Cerebellar cortex (tissue), 1 donor: ENCODE results near the gene NAPSA.
"Not testable (repeated sequence)": the region's sequence is repeated elsewhere in the genome, so short reads cannot be mapped to it uniquely, and the experiment has no call there.

Source experiments
- DNase-seq: peaks from one replicate; pipeline ENCODE4 v3.0.0-alpha.2; 2015; ENCODE audit warnings: low spot score

Gene NAPSA

GRCh38 chr19:50330365-50331078 is 34.9 kb downstream of the NAPSA start:
- peak; percentile 92 for DNase-seq

DNA sequence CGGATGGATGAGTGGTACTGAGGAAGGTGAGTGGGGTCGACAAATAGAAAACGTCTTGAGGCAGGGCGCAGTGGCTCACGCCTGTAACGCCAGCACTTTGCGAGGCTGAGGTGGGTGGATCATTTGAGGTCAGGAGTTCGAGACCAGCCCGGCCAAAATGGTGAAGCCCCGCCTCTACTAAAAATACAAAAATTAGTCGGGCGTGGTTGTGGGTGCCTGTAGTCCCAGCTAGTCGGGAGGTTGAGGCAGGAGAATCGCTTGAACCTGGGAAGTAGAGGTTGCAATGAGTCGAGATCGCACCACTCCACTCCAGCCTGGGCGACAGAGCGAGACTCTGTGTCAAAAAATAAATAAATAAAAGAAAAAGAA is 35.5 kb downstream of the NAPSA start:
- not testable (repeated sequence) for DNase-seq

GRCh38 chr19:50329146-50329925 is 36.1 kb downstream of the NAPSA start, which contains the start of gene KCNC3:
Gene KCNC3 (minus strand): TSS chr19:50329377. CDS start chr19:50329082, 295 bp downstream.
- peak; percentile 100 for DNase-seq

- no peak for DNase-seq
Measured at GRCh38 chr19:50328873-50329145, 36.6 kb downstream of the NAPSA start.

DNA sequence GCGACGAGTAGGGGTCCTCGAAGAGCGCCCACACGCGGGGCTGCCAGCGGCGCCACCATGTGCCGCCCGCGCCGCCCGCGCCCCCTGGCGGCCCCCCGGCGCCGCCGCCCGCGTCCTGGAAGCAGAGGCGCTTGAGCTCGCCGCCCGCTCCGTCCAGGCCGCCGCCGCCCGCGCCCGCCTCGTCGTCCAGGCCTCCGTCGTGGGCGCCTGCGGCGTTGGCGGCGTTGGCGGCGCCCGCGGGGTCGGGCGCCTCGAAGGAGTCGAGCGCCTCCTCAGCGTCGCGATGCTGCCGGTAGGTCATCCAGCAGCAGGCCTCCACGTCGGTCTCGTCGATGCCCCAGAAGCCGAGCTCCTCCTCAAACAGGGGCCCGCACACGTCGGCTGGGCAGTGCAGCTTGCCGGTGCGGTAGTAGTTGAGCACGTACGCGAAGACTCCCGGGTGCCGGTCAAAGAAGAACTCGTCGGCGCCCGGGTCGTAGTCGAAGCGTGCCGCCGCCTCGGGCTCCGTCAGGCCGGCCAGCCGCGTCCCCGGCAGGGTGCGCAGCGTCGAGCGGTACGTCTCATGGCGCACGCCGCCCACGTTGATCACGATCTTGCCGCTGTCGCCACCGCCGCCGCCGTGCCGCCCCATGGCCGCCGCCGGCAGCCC is 37.1 kb downstream of the NAPSA start:
- DNase-seq = peak; percentile 20

DNA sequence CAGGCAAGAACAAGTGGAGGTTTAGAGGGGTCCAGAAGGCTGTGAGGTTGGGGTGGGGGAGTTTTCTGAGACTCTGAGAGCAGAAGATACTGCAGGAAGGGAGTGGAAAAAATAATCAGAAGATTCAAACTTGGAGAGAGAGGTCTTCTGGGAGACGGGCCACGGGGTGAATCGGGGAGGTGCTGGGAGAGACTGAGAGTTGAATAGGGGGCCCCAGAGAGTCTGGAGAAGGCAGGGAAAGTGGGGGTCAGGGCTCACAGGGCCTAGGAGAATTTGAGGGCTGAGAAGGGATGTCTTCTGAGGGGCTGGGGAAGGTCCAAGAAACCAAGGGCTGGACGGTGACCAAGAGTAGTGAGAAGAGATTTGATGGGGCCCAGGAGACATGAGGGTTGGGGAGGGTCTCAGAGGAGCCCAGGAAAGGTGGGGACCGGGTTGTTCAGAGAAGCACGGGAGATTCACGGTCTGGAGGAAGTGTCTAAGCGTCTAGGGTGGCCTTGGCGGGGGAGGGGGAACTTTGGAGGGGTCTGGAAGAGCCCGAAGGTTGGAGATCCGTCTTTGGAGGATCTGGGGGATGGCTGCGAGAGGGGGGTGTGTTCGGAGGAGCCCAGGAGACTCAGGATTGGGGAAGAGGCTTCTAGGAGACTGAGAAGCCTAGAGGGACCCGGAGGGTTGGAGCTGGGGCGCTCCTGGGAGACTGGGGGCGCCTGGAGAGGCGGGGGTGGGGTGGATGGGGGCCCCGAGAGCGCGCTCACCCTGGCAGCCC is 37.8 kb downstream of the NAPSA start:
- no peak for DNase-seq

GRCh38 chr19:50327013-50327412 is 38.4 kb downstream of the NAPSA start:
- DNase-seq = no peak

DNA sequence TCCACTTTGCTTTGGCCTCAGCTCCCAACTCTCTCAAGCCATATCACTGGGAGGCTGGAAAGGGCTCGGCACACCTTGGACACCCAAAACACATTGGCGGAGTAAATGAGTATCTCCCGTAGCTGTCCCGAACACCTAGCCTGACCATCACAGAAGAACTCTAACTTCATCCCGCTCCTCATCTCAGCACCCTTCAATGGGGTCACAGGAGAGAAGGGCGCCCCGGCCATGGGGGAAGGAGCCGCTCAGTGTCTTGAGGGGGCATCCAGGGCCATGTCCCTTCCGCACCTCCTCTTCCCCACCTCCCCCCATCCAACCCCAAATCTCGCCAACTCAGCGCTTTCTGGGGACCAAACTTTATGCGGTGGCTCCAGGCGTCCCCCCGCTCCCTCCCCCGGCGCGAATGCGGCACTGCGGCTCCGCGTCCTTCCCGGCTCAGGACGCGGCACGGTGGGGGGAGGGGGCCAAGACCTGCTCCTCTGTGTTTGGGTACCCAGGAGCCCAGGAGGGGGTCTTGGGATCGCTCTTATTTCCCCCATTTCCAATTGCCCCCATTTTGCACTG is 39.3 kb downstream of the NAPSA start:
- DNase-seq = no peak

GRCh38 chr19:50325310-50326100 is 39.9 kb downstream of the NAPSA start:
- peak; percentile 90 for DNase-seq

GRCh38 chr19:50324331-50324730 is 41.1 kb downstream of the NAPSA start:
- peak; percentile 62 for DNase-seq

- DNase-seq = no peak
Measured at GRCh38 chr19:50323782-50324133, 41.7 kb downstream of the NAPSA start.

DNA sequence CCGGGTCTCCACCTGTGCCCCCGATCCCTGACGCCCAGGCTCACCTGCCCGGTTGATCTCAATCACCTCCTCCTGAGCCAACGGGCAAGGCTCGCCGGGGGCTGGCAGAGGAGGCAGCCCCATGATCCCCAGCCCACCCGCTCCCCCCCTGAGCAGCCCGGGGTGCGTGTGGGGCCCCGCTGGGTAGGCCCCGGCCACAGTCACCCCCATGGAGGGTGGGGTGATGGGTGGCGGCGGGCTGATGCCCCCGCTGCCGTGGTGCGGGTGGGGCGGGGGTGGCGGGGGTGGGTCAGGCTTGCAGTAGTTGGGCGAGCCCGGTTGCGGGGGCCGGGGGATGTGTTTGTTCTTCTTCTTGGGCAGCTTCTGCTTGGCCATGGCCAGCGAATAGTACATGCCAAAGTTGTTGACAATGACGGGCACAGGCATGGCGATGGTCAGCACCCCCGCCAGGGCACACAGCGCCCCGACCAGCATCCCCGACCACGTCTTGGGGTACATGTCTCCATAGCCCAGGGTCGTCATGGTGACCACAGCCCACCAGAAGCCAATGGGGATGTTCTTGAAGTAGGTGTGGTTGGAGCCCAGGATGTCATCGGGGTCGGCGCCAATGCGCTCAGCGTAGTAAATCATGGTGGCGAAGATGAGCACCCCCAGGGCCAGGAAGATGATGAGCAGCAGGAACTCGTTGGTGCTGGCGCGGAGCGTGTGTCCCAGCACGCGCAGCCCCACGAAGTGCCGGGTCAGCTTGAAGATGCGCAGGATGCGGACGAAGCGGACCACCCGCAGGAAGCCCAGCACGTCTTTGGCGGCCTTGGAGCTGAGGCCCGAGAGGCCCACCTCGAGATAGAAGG is 42.3 kb downstream of the NAPSA start:
- no peak for DNase-seq

DNA sequence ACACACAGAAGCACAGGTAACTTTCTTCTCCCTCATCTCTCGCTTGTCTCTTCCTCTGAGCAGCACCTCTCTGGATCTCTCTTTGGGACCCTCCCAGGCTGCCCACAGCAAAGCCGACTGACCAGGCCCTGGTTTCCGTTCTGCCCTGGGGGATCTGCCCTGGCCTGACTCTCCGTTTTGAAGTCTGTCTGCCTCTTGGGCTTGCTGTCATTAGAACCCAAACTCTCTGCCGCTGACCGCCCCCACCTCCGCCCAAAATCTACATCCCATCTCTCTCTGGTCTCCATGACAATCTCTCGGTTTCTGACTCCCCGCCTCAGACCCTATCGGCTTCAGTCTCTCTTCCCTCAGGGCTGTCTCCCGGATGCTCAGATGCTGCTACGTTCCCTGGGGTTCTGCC is 43.2 kb downstream of the NAPSA start:
- no peak for DNase-seq

DNA sequence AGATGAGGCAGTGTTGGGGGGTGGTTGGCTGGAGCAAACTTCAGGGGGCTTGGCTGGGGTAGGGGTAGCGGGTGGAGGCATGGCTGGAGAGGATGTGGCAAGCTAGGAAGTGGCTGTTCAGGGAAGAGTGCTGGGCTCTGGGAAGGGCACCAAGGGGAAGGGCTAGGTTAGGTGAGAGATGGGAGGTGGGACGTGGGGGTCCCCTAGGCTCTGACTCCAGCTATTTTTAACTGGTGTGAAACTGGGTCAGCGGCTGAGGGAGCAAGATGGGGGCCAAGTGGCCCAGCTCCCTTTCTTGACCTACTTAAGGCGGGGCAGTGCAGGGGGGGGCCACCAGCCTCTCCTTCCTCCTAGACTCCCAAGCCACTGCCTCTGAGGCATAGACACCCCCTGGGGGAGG is 43.6 kb downstream of the NAPSA start:
- peak; percentile 32 for DNase-seq

DNA sequence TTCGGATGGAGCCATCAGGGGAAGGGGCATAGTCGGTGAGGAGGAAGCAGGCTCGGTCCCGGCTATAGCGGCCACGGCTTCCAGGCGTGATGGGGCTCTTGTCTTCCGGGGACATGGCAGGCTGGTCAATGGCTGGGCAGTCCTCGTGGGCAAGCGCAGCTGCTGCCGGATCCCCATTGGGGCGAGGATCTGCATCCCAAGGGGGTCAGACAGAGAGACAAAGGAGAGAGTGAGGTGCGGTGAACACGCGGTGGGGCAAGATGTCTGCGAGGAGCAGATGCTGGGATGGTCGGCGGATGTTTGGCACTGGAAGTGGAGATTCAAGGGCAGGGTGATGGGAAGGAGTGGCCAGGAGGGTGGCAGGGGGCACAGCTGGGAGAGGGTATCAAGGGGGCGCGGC is 44.8 kb downstream of the NAPSA start:
- DNase-seq = no peak

DNA sequence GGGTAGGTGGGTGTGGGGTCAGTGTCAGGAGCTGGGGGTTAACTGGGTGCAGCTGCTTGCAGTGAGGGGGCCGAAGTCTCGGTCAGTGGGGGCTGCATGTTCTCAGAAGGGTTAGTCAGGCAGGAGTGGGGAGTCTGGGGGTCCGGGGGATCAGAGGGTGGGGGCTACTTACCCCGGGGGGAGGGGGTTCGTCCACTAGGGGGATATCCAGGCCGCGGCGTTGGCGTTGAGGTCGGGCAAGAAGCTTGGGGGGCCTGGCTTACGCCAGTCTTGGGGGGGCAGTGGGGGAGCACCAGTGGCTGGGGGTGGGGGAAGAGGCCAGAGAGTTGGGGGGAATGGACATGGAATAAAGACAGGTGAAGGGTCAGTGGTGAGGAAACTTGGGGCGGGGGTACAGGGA is 45.4 kb downstream of the NAPSA start:
- DNase-seq = no peak

DNA sequence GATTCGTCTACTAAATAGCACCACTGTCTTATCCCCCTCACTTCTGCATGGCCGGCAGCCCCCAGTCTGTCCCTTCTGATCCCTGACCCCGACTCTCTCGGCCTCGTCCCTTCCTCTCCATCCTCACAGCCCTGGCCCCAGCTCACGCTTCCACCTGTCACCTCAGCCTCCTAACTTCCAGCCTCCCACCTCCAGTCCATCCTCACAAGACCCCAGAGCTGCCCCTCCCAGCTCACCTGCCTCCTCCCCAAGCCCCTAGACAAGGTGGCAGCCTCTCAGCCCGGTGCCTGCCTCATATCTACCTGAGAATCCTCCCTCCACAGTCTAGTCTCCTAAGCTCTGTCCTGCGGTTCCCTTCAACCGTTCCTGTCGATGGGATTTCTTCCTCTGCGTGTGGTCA is 46.3 kb downstream of the NAPSA start:
- no peak for DNase-seq

- no peak for DNase-seq
Measured at GRCh38 chr19:50318438-50318837, 47.0 kb downstream of the NAPSA start.

DNA sequence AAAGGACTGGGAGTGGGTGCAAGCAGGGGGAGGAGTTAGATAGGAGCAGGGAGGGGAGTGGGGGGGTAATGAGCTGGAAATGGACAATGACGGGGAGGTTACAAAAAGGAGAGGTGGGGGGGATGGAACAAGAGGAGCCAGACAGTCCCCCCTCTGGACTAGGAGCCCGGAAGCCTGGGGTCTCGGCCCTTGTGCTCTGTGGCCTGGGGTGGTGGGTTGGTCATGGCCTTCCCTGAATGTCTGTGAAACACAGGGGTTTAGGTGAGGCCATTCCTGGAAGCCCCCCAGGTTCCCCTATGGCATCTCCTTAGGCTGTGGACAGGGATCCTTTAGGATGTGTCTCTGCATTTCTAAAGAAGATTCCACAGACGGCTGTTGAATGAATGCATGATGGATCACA is 48.3 kb downstream of the NAPSA start:
- DNase-seq = no peak

- peak; percentile 85 for DNase-seq
Measured at GRCh38 chr19:50315773-50316448, 49.5 kb downstream of the NAPSA start.
